GM19324 (cell line): ENCODE results near the gene P2RY4.
"Not testable (repeated sequence)": the region's sequence is repeated elsewhere in the genome, so short reads cannot be mapped to it uniquely, and the experiment has no call there.

Source experiments
- ATAC-seq: cut with Tn5 transposase; IDR thresholded peaks from one replicate; pipeline ENCODE4 v1.9.1; 2021; ENCODE audit warnings: mild to moderate bottlenecking, moderate library complexity; ENCODE audit not compliant: unreplicated experiment, low FRiP score

The P2RY4 gene

GRCh38 chrX:70247252-70247651 lies 12.8 kb downstream of the P2RY4 start:
- ATAC-seq, result no peak

GRCh38 chrX:70244881-70245280 lies 15.1 kb downstream of the P2RY4 start:
- ATAC-seq, result no peak

- not testable (repeated sequence) for ATAC-seq
Measured at GRCh38 chrX:70243601-70244000, 16.4 kb downstream of the P2RY4 start.

- ATAC-seq, result no peak
Measured at GRCh38 chrX:70241501-70241900, 18.5 kb downstream of the P2RY4 start.

GRCh38 chrX:70240751-70241150 lies 19.3 kb downstream of the P2RY4 start:
- no peak for ATAC-seq

GRCh38 chrX:70234355-70234754 lies 25.6 kb downstream of the P2RY4 start, which contains the start of gene AWAT1:
AWAT1 (plus strand) TSS chrX:70234655; CDS start chrX:70234696, 41 bp downstream.
- no peak for ATAC-seq

GRCh38 chrX:70231666-70232065 lies 28.3 kb downstream of the P2RY4 start:
- no peak for ATAC-seq

GRCh38 chrX:70226687-70227086 lies 33.3 kb downstream of the P2RY4 start:
- no peak for ATAC-seq

GRCh38 chrX:70226048-70226447 lies 34.0 kb downstream of the P2RY4 start:
- ATAC-seq, result no peak

- ATAC-seq, result no peak
Measured at GRCh38 chrX:70219938-70220764, 39.9 kb downstream of the P2RY4 start.

- not testable (repeated sequence) for ATAC-seq
Measured at GRCh38 chrX:70209570-70209969, 50.4 kb downstream of the P2RY4 start.

- ATAC-seq, result no peak
Measured at GRCh38 chrX:70208479-70208878, 51.5 kb downstream of the P2RY4 start.
